K562 (cell line): ENCODE results near the gene FBL. TPM values are rescaled to one million over a fixed set of nuclear protein-coding genes. Genes with fewer than 3 reads are reported as not detected.

Experiments used
- ATAC-seq: fragments of 200-7000 bp; cut with Tn5 transposase; 3 replicates; pipeline ENCODE4 v1.9.1; 2020; ENCODE audit warnings: moderate library complexity
- BruUV-seq: library from RNA; stranded (reverse); fragments of 400-500 nt; replicated peaks from 2 replicates; lab custom pipeline; 2021; lab: Mats Ljungman, UMichigan
- CTCF ChIA-PET: fragments of 300-600 bp; formaldehyde crosslinking; extraction: SDS; loops from one replicate; lab custom pipeline; 2021; ENCODE audit warnings: low intra/inter-chr PET ratio; lab: Yijun Ruan, JAX
- POLR2A ChIA-PET: fragments of 300-600, 350-650 bp; sonication (Branson Sonifier 250); formaldehyde crosslinking; extraction: SDS; loops from one replicate; lab custom pipeline; 2021; ENCODE audit warnings: antibody characterized with exemption, inconsistent platforms; lab: Yijun Ruan, JAX
- DNase-seq, 4 experiments: peaks; one replicate each; pipeline versions ENCODE4 v3.0.0 to v3.0.0-alpha.2; 2011 to 2018; ENCODE audit warnings: low spot score in 3 of 4, mixed read lengths in 3 of 4; ENCODE audit errors: extremely low read depth in 1 of 4
- FAIRE-seq: peaks from 2 replicates; lab custom pipeline; 2011; peaks lifted over from hg19 to GRCh38; lab: Jason Lieb, UNC
- H2AFZ ChIP-seq: 2 replicates; pipeline ENCODE4 v1.6.0; 2011; ENCODE audit warnings: low read depth, low read length, control low read depth, inconsistent platforms
- H3K27ac ChIP-seq: fragments of 200-600 bp; 3 replicates; pipeline ENCODE4 v1.8.0; 2011; ENCODE audit warnings: low read depth, mild to moderate bottlenecking, control low read depth, inconsistent platforms, low read length, moderate library complexity, mixed read lengths; ENCODE audit errors: extremely low read depth
- H3K27me3 ChIP-seq, 2 experiments: fragments of 300-600 bp in 1 of 2; 2 replicates in 1 of 2; 3 replicates in 1 of 2; pipeline versions ENCODE4 v1.6.0 to v1.8.0; 2011; ENCODE audit warnings: inconsistent platforms in 2 of 2, low read length in 2 of 2, mild to moderate bottlenecking in 1 of 2, mixed read lengths in 1 of 2, moderate library complexity in 1 of 2; ENCODE audit not compliant: control insufficient read depth in 2 of 2, insufficient read depth in 2 of 2
- H3K36me3 ChIP-seq: fragments of 300-600 bp; 3 replicates; pipeline ENCODE4 v1.8.0; 2011; ENCODE audit warnings: mild to moderate bottlenecking, low read length, inconsistent platforms; ENCODE audit not compliant: control insufficient read depth, insufficient read depth
- H3K4me1 ChIP-seq, 2 experiments: fragments of 200-600 bp in 1 of 2; replicated peaks in 1 of 2; 2 replicates in 1 of 2; 3 replicates in 1 of 2; pipeline versions ENCODE4 v1.5.1 to v1.8.0; 2011; ENCODE audit warnings: inconsistent platforms in 2 of 2, low read length in 2 of 2, mild to moderate bottlenecking in 1 of 2, mixed read lengths in 1 of 2, moderate library complexity in 1 of 2; ENCODE audit not compliant: control insufficient read depth in 2 of 2, insufficient read depth in 2 of 2
- H3K4me2 ChIP-seq: 2 replicates; pipeline ENCODE4 v1.6.1; 2011; ENCODE audit warnings: low read length, control low read depth, inconsistent platforms, mixed read lengths; ENCODE audit not compliant: insufficient read depth
- H3K4me3 ChIP-seq: fragments of 200-600 bp; sonication (generic), shearing (Covaris generic); 2 replicates; pipeline ENCODE4 v1.5.1; 2016; ENCODE audit warnings: control low read depth, inconsistent platforms
- H3K79me2 ChIP-seq: fragments of 200-600 bp; 3 replicates; pipeline ENCODE4 v1.8.0; 2011; ENCODE audit warnings: low read length, inconsistent platforms; ENCODE audit not compliant: control insufficient read depth, insufficient read depth
- H3K9ac ChIP-seq, 2 experiments: 2 replicates each; pipeline versions ENCODE4 v1.6.0 to v1.6.1; 2011; ENCODE audit warnings: low read depth in 2 of 2, low read length in 2 of 2, control low read depth in 1 of 2, inconsistent platforms in 1 of 2, mild to moderate bottlenecking in 1 of 2, mixed read lengths in 1 of 2; ENCODE audit not compliant: insufficient read depth in 1 of 2
- H3K9me1 ChIP-seq: one replicate; pipeline ENCODE4 v1.6.0; 2011; ENCODE audit warnings: inconsistent platforms, mild to moderate bottlenecking, low read length, moderate library complexity; ENCODE audit not compliant: control insufficient read depth, insufficient read depth
- H3K9me3 ChIP-seq: replicated peaks from 2 replicates; pipeline ENCODE4 v1.5.1; 2011; ENCODE audit warnings: low read depth, low read length, inconsistent platforms; ENCODE audit not compliant: control insufficient read depth, insufficient read depth
- H4K20me1 ChIP-seq: replicated peaks from 2 replicates; pipeline ENCODE4 v1.6.1; 2011; ENCODE audit warnings: low read length, inconsistent platforms, mixed read lengths; ENCODE audit not compliant: control insufficient read depth, insufficient read depth
- ADNP ChIP-seq: fragments of 200-800 bp; sonication (Bioruptor generic); IDR thresholded peaks from 2 replicates; pipeline ENCODE4 v1.6.1; 2016; ENCODE audit warnings: missing genetic modification characterization, missing compliant biosample characterization
- BCOR ChIP-seq: fragments of 450-650 bp; IDR thresholded peaks from 2 replicates; pipeline ENCODE4 v1.6.1; 2016
- EGR1 ChIP-seq: fragments of 450-650 bp; conservative IDR thresholded peaks from 2 replicates; pipeline ENCODE4 v1.6.1; 2017; ENCODE audit warnings: mild to moderate bottlenecking
- ESRRA ChIP-seq: fragments of 450-650 bp; IDR thresholded peaks from 2 replicates; pipeline ENCODE4 v1.6.1; 2014; ENCODE audit warnings: low read depth, mild to moderate bottlenecking, moderate library complexity, borderline replicate concordance
- HMG20A ChIP-seq: fragments of 450-650 bp; formaldehyde crosslinking; conservative IDR thresholded peaks from 2 replicates; pipeline ENCODE4 v1.4.0; 2020; ENCODE audit warnings: mild to moderate bottlenecking, mixed read lengths
- KDM1A ChIP-seq, 2 experiments: fragments of 450-650 bp; IDR thresholded peaks; 2 replicates each; pipeline ENCODE4 v1.6.1; 2016; ENCODE audit warnings: mild to moderate bottlenecking in 2 of 2
- MEF2D ChIP-seq: conservative IDR thresholded peaks from 2 replicates; pipeline ENCODE4 v1.6.1; 2016; ENCODE audit warnings: low read depth, missing genetic modification characterization, missing compliant biosample characterization
- NR2C2 ChIP-seq, 2 experiments: fragments of 200-800 bp in 1 of 2; sonication (Bioruptor generic) in 1 of 2; sonication (generic) in 1 of 2; formaldehyde crosslinking in 1 of 2; IDR thresholded peaks; 2 replicates each; pipeline versions ENCODE4 v1.6.1 to v1.8.0; 2016 to 2022; ENCODE audit warnings: mild to moderate bottlenecking in 1 of 2, missing compliant biosample characterization in 1 of 2, missing genetic modification characterization in 1 of 2, missing genetic modification reagents in 1 of 2
- PTBP1 ChIP-seq: fragments of 200-400 bp; formaldehyde crosslinking; IDR thresholded peaks from 2 replicates; pipeline ENCODE4 v1.6.1; 2017; ENCODE audit warnings: low read depth, low read length
- RBM25 ChIP-seq: fragments of 200-400 bp; formaldehyde crosslinking; IDR thresholded peaks from 2 replicates; pipeline ENCODE4 v1.6.1; 2018; ENCODE audit warnings: low read length, low read depth, moderate library complexity; ENCODE audit not compliant: severe bottlenecking
- SMARCA5 ChIP-seq: fragments of 450-650 bp; IDR thresholded peaks from 2 replicates; pipeline ENCODE4 v1.6.1; 2016
- SPI1 ChIP-seq: IDR thresholded peaks from 2 replicates; pipeline ENCODE4 v1.6.1; 2011; ENCODE audit warnings: low read depth, low read length, control low read depth, borderline replicate concordance
- XRCC5 ChIP-seq: fragments of 200-400 bp; formaldehyde crosslinking; IDR thresholded peaks from 2 replicates; pipeline ENCODE4 v1.6.1; 2017; ENCODE audit warnings: low read depth, mild to moderate bottlenecking, low read length
- YY1 ChIP-seq, 3 experiments: IDR thresholded peaks; 2 replicates each; pipeline ENCODE4 v1.6.1; 2011; ENCODE audit warnings: low read length in 2 of 3, mild to moderate bottlenecking in 2 of 3, moderate library complexity in 2 of 3, borderline replicate concordance in 1 of 3, control low read depth in 1 of 3, low read depth in 1 of 3; ENCODE audit not compliant: insufficient read depth in 3 of 3, insufficient replicate concordance in 2 of 3, control insufficient read depth in 1 of 3, insufficient read length in 1 of 3; ENCODE audit errors: extremely low read depth in 1 of 3
- ZFP36 ChIP-seq: fragments of 150-350 bp; IDR thresholded peaks from 2 replicates; pipeline ENCODE4 v1.6.1; 2018; ENCODE audit warnings: low read length, low read depth; ENCODE audit not compliant: partially characterized antibody
- ZNF785 ChIP-seq: fragments of 250-450 bp; sonication (Bioruptor Pico); IDR thresholded peaks from 2 replicates; pipeline ENCODE4 v1.4.0; 2020; ENCODE audit warnings: mild to moderate bottlenecking
- WGBS: fragments of 100-300 bp; shearing (Covaris generic); methylation state at CpG from one replicate; pipeline ENCODE4 v1.1.6; 2016; ENCODE audit warnings: low coverage, mixed read lengths; ENCODE audit not compliant: insufficient coverage; ENCODE audit errors: missing lambda C conversion rate; 5-methylcytosine and 5-hydroxymethylcytosine counted together
- in situ Hi-C: fragments of 300-500 bp; cut with MboI; formaldehyde crosslinking; loops from 4 replicates; pipeline ENCODE4 v1.15.0; 2018; ENCODE audit warnings: inconsistent platforms, mixed read lengths
- intact Hi-C: fragments of 100-400 bp; cut with micrococcal nuclease; formaldehyde crosslinking; loops from 2 replicates; pipeline ENCODE4 v1.14.2; 2022
- polyA plus RNA-seq, 8 experiments: library from polyadenylated mRNA; depleted of rRNA in 4 of 8; stranded (reverse) in 5 of 8; unstranded in 3 of 8; fragments of >200 nt; fragmentation: Nextera tagmentation in 2 of 8; fragmentation: Illumina TruSeq in 1 of 8; extraction: Ambion mirVana in 2 of 8; extraction: Trizol in 1 of 8; gene quantifications; 2 replicates each; pipeline versions ENCODE4 v1.2.1 to v1.2.3, GENCODE V29; 2011 to 2014; ENCODE audit warnings: inconsistent platforms in 1 of 8, missing spikeins in 1 of 8
- total RNA-seq, 7 experiments: library from RNA; depleted of rRNA in 6 of 7; stranded (reverse); fragments of >200 nt in 6 of 7; fragmentation: Illumina TruSeq in 2 of 7; extraction: Trizol in 2 of 7; gene quantifications; 2 replicates each; pipeline versions ENCODE4 v1.2.1 to v1.2.3, GENCODE V29; 2011 to 2021; ENCODE audit warnings: low replicate concordance in 1 of 7
- TF ChIP-seq, protein P1 (sequence below): sonication (generic); formaldehyde crosslinking; IDR thresholded peaks from 2 replicates; pipeline ENCODE4 v1.9.0; 2022; ENCODE audit warnings: mild to moderate bottlenecking, missing genetic modification reagents
- TF ChIP-seq, protein P2 (sequence below), 3 experiments: fragments of 200-800 bp in 1 of 3; sonication (Bioruptor generic) in 1 of 3; sonication (generic) in 1 of 3; formaldehyde crosslinking in 1 of 3; IDR thresholded peaks; 2 replicates each; pipeline versions ENCODE4 v1.6.1 to v1.8.0; 2016 to 2022; ENCODE audit warnings: mild to moderate bottlenecking in 2 of 3, missing compliant biosample characterization in 2 of 3, missing genetic modification characterization in 2 of 3, missing genetic modification reagents in 1 of 3

Gene FBL
- total and polyA plus RNA-seq, 9 of the 15 experiments (the other 6 are each of a cell fraction or from before 2014, with no cell fraction given) = 201 to 1,696 (median 696) TPM

DNA sequence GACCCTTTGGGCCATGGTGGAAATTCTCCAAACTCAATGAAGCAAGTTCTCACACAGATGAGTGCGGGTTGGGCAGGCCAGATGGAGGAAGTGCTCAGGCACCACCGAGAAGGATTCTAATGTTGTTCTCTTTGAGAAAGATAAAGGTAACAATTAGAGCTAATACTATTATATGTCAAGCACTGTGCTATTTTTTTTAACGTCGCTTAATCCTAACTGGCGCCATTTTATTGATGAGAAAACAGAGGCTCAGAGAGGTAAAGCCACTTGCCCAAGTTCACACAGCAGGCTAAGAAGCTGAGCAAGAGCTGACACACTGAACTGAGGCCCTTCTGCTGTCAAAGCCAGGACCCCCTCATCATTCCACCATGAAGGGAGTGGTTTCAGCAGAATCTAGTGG, 1.0 kb downstream of the FBL start:
- Histone ChIP-seq H3K27me3 (no peaks in the 10 kb centered on the region), H3K9ac (peak overlapping the region; percentile 93 to 96), H3K4me1 (peaks cover 30 to 50% of the 10 kb centered on the region in 2 experiments), H4K20me1 (peaks cover 38% of the 10 kb centered on the region), H3K9me3 (no peaks in the 10 kb centered on the region), H3K36me3 (peaks cover 32% of the 10 kb centered on the region), H3K4me3 (peak overlapping the region; percentile 86), H3K79me2 (peaks cover 63% of the 10 kb centered on the region), H3K27ac (peak overlapping the region; percentile 79), H3K9me1 (peaks cover 2% of the 10 kb centered on the region), H2AFZ (0 out of 2 replicates have a peak overlapping the region, but pooled peaks have one; percentile 67), H3K4me2 (peak overlapping the region; percentile 96)
- TF ChIP-seq YY1 (IDR thresholded peaks at IDR 0.05; ENCODE audit: borderline replicate concordance in 1 of 3, control insufficient read depth in 1 of 3, extremely low read depth in 1 of 3, insufficient read depth in 3 of 3, insufficient read length in 1 of 3, insufficient replicate concordance in 2 of 3, low read depth in 1 of 3, low read length in 2 of 3) (peak in 1 of 3 experiments; percentile 26), EGR1 (no peak), BCOR (peak; percentile 81), SPI1 (peak; percentile 54; the same call in 1 of the 2 replicates), KDM1A (IDR thresholded peaks at IDR 0.05) (peak; percentile 50 to 69; a peak in 3 of 4 replicates), ZFP36 (peak; percentile 90), ADNP (tag) (0 out of 2 replicates have a peak, but pooled peaks have one; percentile 53), RBM25 (peak; percentile 96), SMARCA5 (0 out of 2 replicates have a peak, but pooled peaks have one; percentile 50), ZNF785 (CRISPR knock-in tag) (no peak), HMG20A (CRISPR knock-in tag) (no peak), XRCC5 (0 out of 2 replicates have a peak, but pooled peaks have one; percentile 5), MEF2D (no peak), ESRRA (no peak), NR2C2 (CRISPR knock-in tag; IDR thresholded peaks at IDR 0.05) (no peak), NR2C2 (tag; IDR thresholded peaks at IDR 0.05) (no peak), PTBP1 (peak; percentile 77; the same call in 1 of the 2 replicates)
- TF ChIP-seq, protein P1, sequence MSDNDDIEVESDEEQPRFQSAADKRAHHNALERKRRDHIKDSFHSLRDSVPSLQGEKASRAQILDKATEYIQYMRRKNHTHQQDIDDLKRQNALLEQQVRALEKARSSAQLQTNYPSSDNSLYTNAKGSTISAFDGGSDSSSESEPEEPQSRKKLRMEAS = no peak
- TF ChIP-seq, protein P2, sequence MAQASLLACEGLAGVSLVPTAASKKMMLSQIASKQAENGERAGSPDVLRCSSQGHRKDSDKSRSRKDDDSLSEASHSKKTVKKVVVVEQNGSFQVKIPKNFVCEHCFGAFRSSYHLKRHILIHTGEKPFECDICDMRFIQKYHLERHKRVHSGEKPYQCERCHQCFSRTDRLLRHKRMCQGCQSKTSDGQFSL (CRISPR knock-in tag; IDR thresholded peaks at IDR 0.05) = no peak
- TF ChIP-seq, protein P2 (tag; IDR thresholded peaks at IDR 0.05) = no peak
- ATAC-seq (no peak), FAIRE-seq (peak; percentile 11), DNase-seq (no peak)
- intact Hi-C loops = no loop called here
- ChIA-PET POLR2A (interaction anchor here (0.6 to 2.6 kb wide), 6 partner anchors 11 to 330 kb away, joined by 3 to 17 read pairs (median 3); partner anchors contain the start of gene DYRK1B), CTCF (interaction anchor here (0.6 to 0.7 kb wide), 3 partner anchors 11 to 293 kb away, joined by 3 to 4 read pairs (median 3); partner anchors contain the start of gene DYRK1B)
- in situ Hi-C loops = no loop called here
- BruUV-seq = no TSS peak
- 1% methylated on average over 5 of the region's 5 CpGs for WGBS
